Testis (tissue), 3 donors: ENCODE results near the gene LRRC45. TPM values are rescaled to one million over a fixed set of nuclear protein-coding genes. Genes with fewer than 3 reads are reported as not detected.

ENCODE experiments used
- DNase-seq: peaks from one replicate; pipeline ENCODE4 v3.0.0-alpha.2; 2019
- H3K27ac ChIP-seq, 2 donors: fragments of 200-600 bp; sonication (generic); one replicate each; pipeline ENCODE4 v1.5.1; 2019
- H3K27me3 ChIP-seq: fragments of 200-600 bp; sonication (generic); one replicate; pipeline ENCODE4 v1.5.1; 2019
- H3K36me3 ChIP-seq: fragments of 200-600 bp; sonication (generic); one replicate; pipeline ENCODE4 v1.5.1; 2017; ENCODE audit warnings: low read depth; ENCODE audit errors: missing control alignments
- H3K4me1 ChIP-seq: fragments of 200-600 bp; sonication (generic); one replicate; pipeline ENCODE4 v1.5.1; 2019
- H3K4me3 ChIP-seq, 2 donors: fragments of 200-600 bp; sonication (generic); one replicate each; pipeline ENCODE4 v1.5.1; 2017 to 2019
- H3K9me3 ChIP-seq: fragments of 200-600 bp; sonication (generic); one replicate; pipeline ENCODE4 v1.5.1; 2017
- CTCF ChIP-seq, 3 experiments: fragments of 450-650 bp in 2 of 3; fragments of 200-600 bp in 1 of 3; sonication (generic) in 1 of 3; IDR thresholded peaks; one replicate each; pipeline ENCODE4 v1.5.1; 2016 to 2019; ENCODE audit warnings: antibody characterized with exemption in 3 of 3, mild to moderate bottlenecking in 2 of 3, moderate library complexity in 1 of 3
- POLR2A ChIP-seq: fragments of 450-650 bp; IDR thresholded peaks from one replicate; pipeline ENCODE4 v1.6.1; 2017; ENCODE audit warnings: antibody characterized with exemption, mild to moderate bottlenecking, moderate library complexity
- WGBS, 2 donors: methylation state at CpG; one replicate each; pipeline ENCODE4 v1.1.5; 2018; 5-methylcytosine and 5-hydroxymethylcytosine counted together
- intact Hi-C: fragments of 100-400 bp; cut with DNase I; formaldehyde crosslinking; loops from one replicate; pipeline ENCODE4 v1.15.1; 2023; ENCODE audit warnings: low total_unique reads
- polyA plus RNA-seq: library from polyadenylated mRNA; stranded (reverse); fragments of 350-450 nt; fragmentation: Illumina TruSeq; extraction: RNeasy Lipid Tissue Mini Kit (QIAGEN cat#74804); gene quantifications from one replicate; pipeline ENCODE4 v1.2.3, GENCODE V29; 2014; ENCODE audit warnings: low read depth, low replicate concordance; ENCODE audit not compliant: insufficient read depth
- total RNA-seq, 2 donors: library from RNA; depleted of rRNA; stranded (reverse); fragments of >200 nt; gene quantifications; one replicate each; pipeline ENCODE4 v1.2.3, GENCODE V29; 2016

The LRRC45 gene
- total and polyA plus RNA-seq, 3 donors from 2014 or later = 5.7 to 12.8 (median 10.7) TPM

GRCh38 chr17:82025401-82026107 lies 2.4 kb downstream of the LRRC45 start:
- no peaks in the 10 kb centered on the region for H3K27me3 ChIP-seq
- no peaks in the 10 kb centered on the region for H3K36me3 ChIP-seq
- H3K4me1 ChIP-seq = peaks cover 31% of the 10 kb centered on the region
- DNase-seq = no peak
- H3K27ac ChIP-seq = no peak overlapping the region
- TF ChIP-seq POLR2A (no peak), CTCF (IDR thresholded peaks at IDR 0.05) (no peak)
- intact Hi-C loops = no loop called here
- WGBS, 2 donors = 94% methylated on average over 11 to 25 of the region's 25 CpGs
- no peaks in the 10 kb centered on the region for H3K9me3 ChIP-seq
- no peak overlapping the region for H3K4me3 ChIP-seq

- 94 to 98% methylated on average over 9 to 13 of the region's 13 CpGs for WGBS, 2 donors
- intact Hi-C loops = no loop called here
- no peaks in the 10 kb centered on the region for H3K9me3 ChIP-seq
- no peaks in the 10 kb centered on the region for H3K36me3 ChIP-seq
- no peak overlapping the region for H3K4me3 ChIP-seq
- H3K27me3 ChIP-seq = no peaks in the 10 kb centered on the region
- no peak for DNase-seq
- H3K27ac ChIP-seq = no peak overlapping the region
- TF ChIP-seq POLR2A = no peak
- TF ChIP-seq CTCF (IDR thresholded peaks at IDR 0.05) = no peak
- H3K4me1 ChIP-seq = peaks cover 34% of the 10 kb centered on the region
Observed at GRCh38 chr17:82028246-82028645, 5.1 kb downstream of the LRRC45 start.

GRCh38 chr17:82028966-82029365 lies 5.9 kb downstream of the LRRC45 start:
- intact Hi-C loops = no loop called here
- DNase-seq = no peak
- Histone ChIP-seq H3K9me3 (no peaks in the 10 kb centered on the region), H3K4me1 (peaks cover 28% of the 10 kb centered on the region), H3K27me3 (no peaks in the 10 kb centered on the region), H3K27ac (no peak overlapping the region), H3K36me3 (no peaks in the 10 kb centered on the region), H3K4me3 (no peak overlapping the region)
- TF ChIP-seq POLR2A = no peak
- TF ChIP-seq CTCF (IDR thresholded peaks at IDR 0.05) = no peak
- 88 to 95% methylated on average over 3 to 9 of the region's 9 CpGs for WGBS, 2 donors

- WGBS, 2 donors = 78 to 81% methylated on average over 8 to 16 of the region's 16 CpGs
- no peak overlapping the region for H3K4me3 ChIP-seq
- H3K9me3 ChIP-seq = no peaks in the 10 kb centered on the region
- H3K4me1 ChIP-seq = peaks cover 24% of the 10 kb centered on the region
- no peak for TF ChIP-seq POLR2A
- TF ChIP-seq CTCF (IDR thresholded peaks at IDR 0.05) = no peak
- no peaks in the 10 kb centered on the region for H3K36me3 ChIP-seq
- no peaks in the 10 kb centered on the region for H3K27me3 ChIP-seq
- DNase-seq = peak; percentile 87
- intact Hi-C loops = no loop called here
- H3K27ac ChIP-seq = no peak overlapping the region
Observed at GRCh38 chr17:82029391-82029790, 6.3 kb downstream of the LRRC45 start.

- intact Hi-C loops = loop anchor here (10.0 kb wide), 1 partner anchor 125 kb away; no protein-coding TSS in a partner anchor
- Histone ChIP-seq H3K9me3 (no peaks in the 10 kb centered on the region), H3K27ac (peak overlapping the region in 1 of 2 donors; percentile 68), H3K4me1 (peaks cover 24% of the 10 kb centered on the region), H3K36me3 (no peaks in the 10 kb centered on the region), H3K4me3 (peak overlapping the region in 1 of 2 donors; percentile 66), H3K27me3 (no peaks in the 10 kb centered on the region)
- WGBS, 2 donors = 34 to 40% methylated on average over 1 to 29 of the region's 31 CpGs
- DNase-seq = no peak
- no peak for TF ChIP-seq POLR2A
- no peak for TF ChIP-seq CTCF (IDR thresholded peaks at IDR 0.05)
Observed at GRCh38 chr17:82029990-82030469, 6.9 kb downstream of the LRRC45 start.
